GM23338 (cell line): ENCODE measurements around the gene TEX51. TPM values are rescaled to one million over a fixed set of nuclear protein-coding genes. Genes with fewer than 3 reads are reported as not detected.

ENCODE experiments used
- ATAC-seq: fragments of 200-7000 bp; cut with Tn5 transposase; 3 replicates; pipeline ENCODE4 v1.9.1; 2020
- DNase-seq: peaks from one replicate; pipeline ENCODE4 v3.0.0-alpha.2; 2015; ENCODE audit warnings: low spot score
- H2AFZ ChIP-seq: fragments of 200-600 bp; sonication (generic); 2 replicates; pipeline ENCODE4 v1.8.0; 2016; ENCODE audit warnings: antibody characterized with exemption, mild to moderate bottlenecking, moderate library complexity
- H3F3A ChIP-seq: fragments of 200-600 bp; sonication (generic); replicated peaks from 2 replicates; pipeline ENCODE4 v1.8.0; 2017; ENCODE audit warnings: antibody characterized with exemption, mixed run types, low read depth
- H3K27ac ChIP-seq: fragments of 200-600 bp; sonication (generic); 2 replicates; pipeline ENCODE4 v1.6.1; 2016; ENCODE audit warnings: low read depth
- H3K27me3 ChIP-seq: fragments of 200-600 bp; sonication (generic); 2 replicates; pipeline ENCODE4 v1.8.0; 2016; ENCODE audit warnings: mild to moderate bottlenecking, mixed run types, moderate library complexity; ENCODE audit not compliant: insufficient read depth
- H3K36me3 ChIP-seq: fragments of 200-600 bp; sonication (generic); 2 replicates; pipeline ENCODE4 v1.8.0; 2016; ENCODE audit warnings: mild to moderate bottlenecking; ENCODE audit not compliant: insufficient read depth
- H3K4me1 ChIP-seq: fragments of 200-600 bp; sonication (generic); 2 replicates; pipeline ENCODE4 v1.8.0; 2016; ENCODE audit warnings: mild to moderate bottlenecking, moderate library complexity; ENCODE audit not compliant: insufficient read depth
- H3K4me2 ChIP-seq: fragments of 200-600 bp; sonication (generic); 2 replicates; pipeline ENCODE4 v1.7.1; 2017; ENCODE audit warnings: mixed run types
- H3K4me3 ChIP-seq: fragments of 200-600 bp; sonication (generic); 2 replicates; pipeline ENCODE4 v1.6.1; 2016; ENCODE audit warnings: mixed run types
- H3K79me2 ChIP-seq: fragments of 200-600 bp; sonication (generic); replicated peaks from 2 replicates; pipeline ENCODE4 v1.8.0; 2017; ENCODE audit warnings: mild to moderate bottlenecking; ENCODE audit not compliant: insufficient read depth
- H3K9me2 ChIP-seq: fragments of 200-600 bp; sonication (generic); 2 replicates; pipeline ENCODE4 v1.8.0; 2017; ENCODE audit not compliant: insufficient read depth
- H4K20me1 ChIP-seq: fragments of 200-600 bp; sonication (generic); replicated peaks from 2 replicates; pipeline ENCODE4 v1.8.0; 2017; ENCODE audit warnings: mild to moderate bottlenecking; ENCODE audit not compliant: insufficient read depth
- H3K27ac Mint-ChIP-seq: 2 replicates; pipeline ENCODE4 v1.8.0; 2020; ENCODE audit warnings: inconsistent platforms, mild to moderate bottlenecking, moderate library complexity, mixed read lengths
- H3K27me3 Mint-ChIP-seq: 3 replicates; pipeline ENCODE4 v1.8.0; 2022; ENCODE audit warnings: low read depth, mild to moderate bottlenecking, moderate library complexity, mixed read lengths, inconsistent platforms; ENCODE audit not compliant: insufficient read depth, poor library complexity
- H3K36me3 Mint-ChIP-seq: 3 replicates; pipeline ENCODE4 v1.8.0; 2021; ENCODE audit warnings: low read depth, mild to moderate bottlenecking, inconsistent platforms, moderate library complexity, mixed read lengths
- H3K4me1 Mint-ChIP-seq: 3 replicates; pipeline ENCODE4 v1.8.0; 2020; ENCODE audit warnings: mild to moderate bottlenecking, inconsistent platforms, mixed read lengths
- H3K4me3 Mint-ChIP-seq: 3 replicates; pipeline ENCODE4 v1.8.0; 2021; ENCODE audit warnings: moderate library complexity, mild to moderate bottlenecking, inconsistent platforms, mixed read lengths
- H3K9me3 Mint-ChIP-seq: 3 replicates; pipeline ENCODE4 v1.8.0; 2020; ENCODE audit warnings: moderate library complexity, mild to moderate bottlenecking, inconsistent platforms, mixed read lengths
- EZH2 ChIP-seq: fragments of 200-600 bp; sonication (generic); IDR thresholded peaks from one replicate; pipeline ENCODE4 v1.8.0; 2017; ENCODE audit warnings: antibody characterized with exemption, mild to moderate bottlenecking, low read depth; ENCODE audit not compliant: unreplicated experiment
- EZH2phosphoT487 ChIP-seq: fragments of 200-600 bp; sonication (generic); IDR thresholded peaks from one replicate; pipeline ENCODE4 v1.8.1; 2018; ENCODE audit warnings: antibody characterized with exemption; ENCODE audit not compliant: unreplicated experiment
- polyA plus RNA-seq: library from polyadenylated mRNA; unstranded; fragments of >200 nt; fragmentation: Nextera tagmentation; extraction: Ambion mirVana; gene quantifications from 2 replicates; pipeline ENCODE4 v1.2.1, GENCODE V29; 2016
- total RNA-seq: library from RNA; depleted of rRNA; stranded (reverse); fragments of >200 nt; shearing (Covaris generic); gene quantifications from 2 replicates; pipeline ENCODE4 v1.2.3, GENCODE V29; 2014
- TF ChIP-seq, protein P1 (sequence below): IDR thresholded peaks from one replicate; pipeline ENCODE4 v1.6.1; 2018; ENCODE audit warnings: antibody characterized with exemption; ENCODE audit not compliant: unreplicated experiment
- TF ChIP-seq, protein P2 (sequence below): IDR thresholded peaks from 2 replicates; pipeline ENCODE4 v1.6.1; 2016; ENCODE audit warnings: antibody characterized with exemption
- TF ChIP-seq, protein P3 (sequence below): fragments of 250-450 bp; sonication (Bioruptor Pico); IDR thresholded peaks from 2 replicates; pipeline ENCODE4 v1.5.0; 2020; ENCODE audit warnings: mild to moderate bottlenecking, moderate library complexity
- TF ChIP-seq, protein P4 (sequence below), 2 experiments: fragments of 200-600 bp in 1 of 2; sonication (generic) in 1 of 2; conservative IDR thresholded peaks; 2 replicates each; pipeline versions ENCODE4 v1.5.1 to v1.6.1; 2016 to 2017; ENCODE audit warnings: antibody characterized with exemption in 2 of 2, low read depth in 2 of 2, mild to moderate bottlenecking in 2 of 2, moderate library complexity in 1 of 2

The TEX51 gene
- total and polyA plus RNA-seq, 2 experiments from 2014 or later: not detected

DNA sequence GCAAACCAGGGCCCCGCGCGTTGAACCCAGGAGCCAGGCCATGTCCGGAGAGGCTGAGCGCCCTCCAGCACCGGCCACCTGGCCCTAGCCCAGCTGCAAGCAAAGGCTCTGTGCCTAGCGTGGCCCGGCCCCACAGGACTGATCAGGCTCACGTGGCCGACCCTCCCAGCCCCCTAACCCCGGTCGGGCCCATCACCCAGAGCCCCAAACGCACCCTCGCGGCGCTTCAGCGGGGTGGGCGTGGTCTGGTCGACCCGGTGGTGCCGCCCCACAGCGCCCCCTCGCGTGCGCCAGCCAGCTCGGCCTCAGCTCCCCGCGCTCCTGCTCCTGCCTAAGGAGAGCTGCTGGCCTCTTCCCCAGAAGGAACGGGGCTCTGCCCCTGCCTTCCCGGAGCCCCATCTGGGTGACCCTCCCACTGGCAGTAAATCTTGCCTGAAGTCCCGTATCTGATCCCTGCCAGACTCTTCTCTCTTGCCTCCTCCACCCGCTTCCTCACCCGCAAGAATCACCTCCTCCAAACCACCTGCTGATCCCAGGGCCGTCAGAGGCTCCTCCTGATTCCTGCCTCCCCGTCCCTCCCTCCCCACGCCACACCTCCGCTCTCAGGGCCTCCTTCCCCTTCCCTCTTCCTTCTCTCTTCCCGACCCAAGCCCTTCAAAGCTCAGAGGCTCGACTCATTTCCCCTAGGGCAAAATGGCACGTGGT, 12.3 kb upstream of the TEX51 start (continued):
- TF ChIP-seq, protein P1, sequence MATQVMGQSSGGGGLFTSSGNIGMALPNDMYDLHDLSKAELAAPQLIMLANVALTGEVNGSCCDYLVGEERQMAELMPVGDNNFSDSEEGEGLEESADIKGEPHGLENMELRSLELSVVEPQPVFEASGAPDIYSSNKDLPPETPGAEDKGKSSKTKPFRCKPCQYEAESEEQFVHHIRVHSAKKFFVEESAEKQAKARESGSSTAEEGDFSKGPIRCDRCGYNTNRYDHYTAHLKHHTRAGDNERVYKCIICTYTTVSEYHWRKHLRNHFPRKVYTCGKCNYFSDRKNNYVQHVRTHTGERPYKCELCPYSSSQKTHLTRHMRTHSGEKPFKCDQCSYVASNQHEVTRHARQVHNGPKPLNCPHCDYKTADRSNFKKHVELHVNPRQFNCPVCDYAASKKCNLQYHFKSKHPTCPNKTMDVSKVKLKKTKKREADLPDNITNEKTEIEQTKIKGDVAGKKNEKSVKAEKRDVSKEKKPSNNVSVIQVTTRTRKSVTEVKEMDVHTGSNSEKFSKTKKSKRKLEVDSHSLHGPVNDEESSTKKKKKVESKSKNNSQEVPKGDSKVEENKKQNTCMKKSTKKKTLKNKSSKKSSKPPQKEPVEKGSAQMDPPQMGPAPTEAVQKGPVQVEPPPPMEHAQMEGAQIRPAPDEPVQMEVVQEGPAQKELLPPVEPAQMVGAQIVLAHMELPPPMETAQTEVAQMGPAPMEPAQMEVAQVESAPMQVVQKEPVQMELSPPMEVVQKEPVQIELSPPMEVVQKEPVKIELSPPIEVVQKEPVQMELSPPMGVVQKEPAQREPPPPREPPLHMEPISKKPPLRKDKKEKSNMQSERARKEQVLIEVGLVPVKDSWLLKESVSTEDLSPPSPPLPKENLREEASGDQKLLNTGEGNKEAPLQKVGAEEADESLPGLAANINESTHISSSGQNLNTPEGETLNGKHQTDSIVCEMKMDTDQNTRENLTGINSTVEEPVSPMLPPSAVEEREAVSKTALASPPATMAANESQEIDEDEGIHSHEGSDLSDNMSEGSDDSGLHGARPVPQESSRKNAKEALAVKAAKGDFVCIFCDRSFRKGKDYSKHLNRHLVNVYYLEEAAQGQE: no peak
- TF ChIP-seq, protein P2, sequence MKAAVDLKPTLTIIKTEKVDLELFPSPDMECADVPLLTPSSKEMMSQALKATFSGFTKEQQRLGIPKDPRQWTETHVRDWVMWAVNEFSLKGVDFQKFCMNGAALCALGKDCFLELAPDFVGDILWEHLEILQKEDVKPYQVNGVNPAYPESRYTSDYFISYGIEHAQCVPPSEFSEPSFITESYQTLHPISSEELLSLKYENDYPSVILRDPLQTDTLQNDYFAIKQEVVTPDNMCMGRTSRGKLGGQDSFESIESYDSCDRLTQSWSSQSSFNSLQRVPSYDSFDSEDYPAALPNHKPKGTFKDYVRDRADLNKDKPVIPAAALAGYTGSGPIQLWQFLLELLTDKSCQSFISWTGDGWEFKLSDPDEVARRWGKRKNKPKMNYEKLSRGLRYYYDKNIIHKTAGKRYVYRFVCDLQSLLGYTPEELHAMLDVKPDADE: no peak

DNA sequence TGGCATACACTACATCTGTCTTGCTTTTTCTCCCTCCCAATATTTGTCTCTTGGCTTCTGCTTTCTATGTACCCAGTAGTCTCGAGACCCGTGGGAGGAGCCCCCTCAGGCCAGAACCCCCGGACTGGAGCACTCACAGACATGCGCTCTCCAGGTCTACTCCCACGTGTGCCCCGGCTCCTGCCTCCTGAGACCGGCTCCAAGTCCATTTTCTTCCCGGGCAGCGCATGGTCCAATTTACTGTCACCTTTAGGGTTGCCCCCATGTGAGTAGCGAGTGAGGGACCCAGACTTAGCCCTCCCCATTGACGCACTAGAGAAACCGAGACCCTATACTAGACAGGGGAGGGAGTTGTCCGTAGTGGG, 11.8 kb upstream of the TEX51 start:
- Histone ChIP-seq H3F3A (no peaks in the 10 kb centered on the region), H2AFZ (peak overlapping the region; percentile 97), H3K36me3 (no peaks in the 10 kb centered on the region), H3K4me2 (peak overlapping the region; percentile 80; the same call in 1 of the 2 replicates), H3K9me2 (no peaks in the 10 kb centered on the region), H4K20me1 (no peaks in the 10 kb centered on the region), H3K4me1 (no peaks in the 10 kb centered on the region), H3K27ac (no peak overlapping the region), H3K27me3 (peaks cover 6% of the 10 kb centered on the region; the same call in 1 of the 2 replicates), H3K79me2 (no peaks in the 10 kb centered on the region), H3K4me3 (peak overlapping the region; percentile 53)
- H3K27ac Mint-ChIP-seq: no peak overlapping the region
- peaks cover 6% of the 10 kb centered on the region for H3K27me3 Mint-ChIP-seq
- H3K4me1 Mint-ChIP-seq: peaks cover 4% of the 10 kb centered on the region; the same call in 1 of the 3 replicates
- ATAC-seq (no peak), DNase-seq (no peak)
- no peaks in the 10 kb centered on the region for H3K36me3 Mint-ChIP-seq
- no peaks in the 10 kb centered on the region for H3K9me3 Mint-ChIP-seq
- peak overlapping the region; percentile 72; the same call in 2 of the 3 replicates for H3K4me3 Mint-ChIP-seq
- TF ChIP-seq, protein P1: no peak
- TF ChIP-seq, protein P3, sequence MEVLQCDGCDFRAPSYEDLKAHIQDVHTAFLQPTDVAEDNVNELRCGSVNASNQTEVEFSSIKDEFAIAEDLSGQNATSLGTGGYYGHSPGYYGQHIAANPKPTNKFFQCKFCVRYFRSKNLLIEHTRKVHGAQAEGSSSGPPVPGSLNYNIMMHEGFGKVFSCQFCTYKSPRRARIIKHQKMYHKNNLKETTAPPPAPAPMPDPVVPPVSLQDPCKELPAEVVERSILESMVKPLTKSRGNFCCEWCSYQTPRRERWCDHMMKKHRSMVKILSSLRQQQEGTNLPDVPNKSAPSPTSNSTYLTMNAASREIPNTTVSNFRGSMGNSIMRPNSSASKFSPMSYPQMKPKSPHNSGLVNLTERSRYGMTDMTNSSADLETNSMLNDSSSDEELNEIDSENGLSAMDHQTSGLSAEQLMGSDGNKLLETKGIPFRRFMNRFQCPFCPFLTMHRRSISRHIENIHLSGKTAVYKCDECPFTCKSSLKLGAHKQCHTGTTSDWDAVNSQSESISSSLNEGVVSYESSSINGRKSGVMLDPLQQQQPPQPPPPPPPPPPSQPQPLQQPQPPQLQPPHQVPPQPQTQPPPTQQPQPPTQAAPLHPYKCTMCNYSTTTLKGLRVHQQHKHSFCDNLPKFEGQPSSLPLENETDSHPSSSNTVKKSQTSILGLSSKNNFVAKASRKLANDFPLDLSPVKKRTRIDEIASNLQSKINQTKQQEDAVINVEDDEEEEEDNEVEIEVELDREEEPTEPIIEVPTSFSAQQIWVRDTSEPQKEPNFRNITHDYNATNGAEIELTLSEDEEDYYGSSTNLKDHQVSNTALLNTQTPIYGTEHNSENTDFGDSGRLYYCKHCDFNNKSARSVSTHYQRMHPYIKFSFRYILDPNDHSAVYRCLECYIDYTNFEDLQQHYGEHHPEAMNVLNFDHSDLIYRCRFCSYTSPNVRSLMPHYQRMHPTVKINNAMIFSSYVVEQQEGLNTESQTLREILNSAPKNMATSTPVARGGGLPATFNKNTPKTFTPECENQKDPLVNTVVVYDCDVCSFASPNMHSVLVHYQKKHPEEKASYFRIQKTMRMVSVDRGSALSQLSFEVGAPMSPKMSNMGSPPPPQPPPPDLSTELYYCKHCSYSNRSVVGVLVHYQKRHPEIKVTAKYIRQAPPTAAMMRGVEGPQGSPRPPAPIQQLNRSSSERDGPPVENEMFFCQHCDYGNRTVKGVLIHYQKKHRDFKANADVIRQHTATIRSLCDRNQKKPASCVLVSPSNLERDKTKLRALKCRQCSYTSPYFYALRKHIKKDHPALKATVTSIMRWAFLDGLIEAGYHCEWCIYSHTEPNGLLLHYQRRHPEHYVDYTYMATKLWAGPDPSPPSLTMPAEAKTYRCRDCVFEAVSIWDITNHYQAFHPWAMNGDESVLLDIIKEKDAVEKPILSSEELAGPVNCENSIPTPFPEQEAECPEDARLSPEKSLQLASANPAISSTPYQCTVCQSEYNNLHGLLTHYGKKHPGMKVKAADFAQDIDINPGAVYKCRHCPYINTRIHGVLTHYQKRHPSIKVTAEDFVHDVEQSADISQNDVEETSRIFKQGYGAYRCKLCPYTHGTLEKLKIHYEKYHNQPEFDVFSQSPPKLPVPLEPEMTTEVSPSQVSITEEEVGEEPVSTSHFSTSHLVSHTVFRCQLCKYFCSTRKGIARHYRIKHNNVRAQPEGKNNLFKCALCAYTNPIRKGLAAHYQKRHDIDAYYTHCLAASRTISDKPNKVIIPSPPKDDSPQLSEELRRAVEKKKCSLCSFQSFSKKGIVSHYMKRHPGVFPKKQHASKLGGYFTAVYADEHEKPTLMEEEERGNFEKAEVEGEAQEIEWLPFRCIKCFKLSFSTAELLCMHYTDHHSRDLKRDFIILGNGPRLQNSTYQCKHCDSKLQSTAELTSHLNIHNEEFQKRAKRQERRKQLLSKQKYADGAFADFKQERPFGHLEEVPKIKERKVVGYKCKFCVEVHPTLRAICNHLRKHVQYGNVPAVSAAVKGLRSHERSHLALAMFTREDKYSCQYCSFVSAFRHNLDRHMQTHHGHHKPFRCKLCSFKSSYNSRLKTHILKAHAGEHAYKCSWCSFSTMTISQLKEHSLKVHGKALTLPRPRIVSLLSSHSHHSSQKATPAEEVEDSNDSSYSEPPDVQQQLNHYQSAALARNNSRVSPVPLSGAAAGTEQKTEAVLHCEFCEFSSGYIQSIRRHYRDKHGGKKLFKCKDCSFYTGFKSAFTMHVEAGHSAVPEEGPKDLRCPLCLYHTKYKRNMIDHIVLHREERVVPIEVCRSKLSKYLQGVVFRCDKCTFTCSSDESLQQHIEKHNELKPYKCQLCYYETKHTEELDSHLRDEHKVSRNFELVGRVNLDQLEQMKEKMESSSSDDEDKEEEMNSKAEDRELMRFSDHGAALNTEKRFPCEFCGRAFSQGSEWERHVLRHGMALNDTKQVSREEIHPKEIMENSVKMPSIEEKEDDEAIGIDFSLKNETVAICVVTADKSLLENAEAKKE (CRISPR knock-in tag): no peak
- TF ChIP-seq, protein P4, sequence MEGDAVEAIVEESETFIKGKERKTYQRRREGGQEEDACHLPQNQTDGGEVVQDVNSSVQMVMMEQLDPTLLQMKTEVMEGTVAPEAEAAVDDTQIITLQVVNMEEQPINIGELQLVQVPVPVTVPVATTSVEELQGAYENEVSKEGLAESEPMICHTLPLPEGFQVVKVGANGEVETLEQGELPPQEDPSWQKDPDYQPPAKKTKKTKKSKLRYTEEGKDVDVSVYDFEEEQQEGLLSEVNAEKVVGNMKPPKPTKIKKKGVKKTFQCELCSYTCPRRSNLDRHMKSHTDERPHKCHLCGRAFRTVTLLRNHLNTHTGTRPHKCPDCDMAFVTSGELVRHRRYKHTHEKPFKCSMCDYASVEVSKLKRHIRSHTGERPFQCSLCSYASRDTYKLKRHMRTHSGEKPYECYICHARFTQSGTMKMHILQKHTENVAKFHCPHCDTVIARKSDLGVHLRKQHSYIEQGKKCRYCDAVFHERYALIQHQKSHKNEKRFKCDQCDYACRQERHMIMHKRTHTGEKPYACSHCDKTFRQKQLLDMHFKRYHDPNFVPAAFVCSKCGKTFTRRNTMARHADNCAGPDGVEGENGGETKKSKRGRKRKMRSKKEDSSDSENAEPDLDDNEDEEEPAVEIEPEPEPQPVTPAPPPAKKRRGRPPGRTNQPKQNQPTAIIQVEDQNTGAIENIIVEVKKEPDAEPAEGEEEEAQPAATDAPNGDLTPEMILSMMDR (conservative IDR thresholded peaks at IDR 0.05; ENCODE audit: low read depth in 2 of 2): no peak
- no peak for TF ChIP-seq EZH2phosphoT487
- no peak for TF ChIP-seq EZH2
